Astrocyte (in vitro differentiated cells and primary cell): ENCODE data around the gene OR5K2. TPM values are rescaled to one million over a fixed set of nuclear protein-coding genes. Genes with fewer than 3 reads are reported as not detected.

Experiments used
- DNase-seq: peaks from one replicate; pipeline ENCODE4 v3.0.0-alpha.2; 2010; ENCODE audit warnings: low read depth
- FAIRE-seq: peaks from 2 replicates; lab custom pipeline; 2011; peaks lifted over from hg19 to GRCh38; lab: Jason Lieb, UNC
- H2AFZ ChIP-seq: 2 replicates; pipeline ENCODE4 v1.6.0; 2012; ENCODE audit warnings: low read depth, low read length, inconsistent platforms
- H3K27ac ChIP-seq: 2 replicates; pipeline ENCODE4 v1.5.1; 2011; ENCODE audit warnings: low read depth, low read length, inconsistent platforms
- H3K27me3 ChIP-seq: 2 replicates; pipeline ENCODE4 v1.6.0; 2011; ENCODE audit warnings: low read length, inconsistent platforms; ENCODE audit not compliant: insufficient read depth
- H3K36me3 ChIP-seq: 2 replicates; pipeline ENCODE4 v1.5.1; 2011; ENCODE audit warnings: low read length, inconsistent platforms; ENCODE audit not compliant: insufficient read depth
- H3K4me1 ChIP-seq: 2 replicates; pipeline ENCODE4 v1.5.1; 2011; ENCODE audit warnings: low read length, inconsistent platforms; ENCODE audit not compliant: insufficient read depth
- H3K4me2 ChIP-seq: 2 replicates; pipeline ENCODE4 v1.6.0; 2012; ENCODE audit warnings: low read length, inconsistent platforms
- H3K4me3 ChIP-seq: 2 replicates; pipeline ENCODE4 v1.5.1; 2011; ENCODE audit warnings: low read depth, mild to moderate bottlenecking, low read length, inconsistent platforms; ENCODE audit not compliant: insufficient read depth
- H3K79me2 ChIP-seq: 2 replicates; pipeline ENCODE4 v1.6.0; 2012; ENCODE audit warnings: mild to moderate bottlenecking, low read length, inconsistent platforms; ENCODE audit not compliant: insufficient read depth
- H3K9ac ChIP-seq: 2 replicates; pipeline ENCODE4 v1.6.0; 2012; ENCODE audit warnings: mild to moderate bottlenecking, low read length, inconsistent platforms
- H3K9me3 ChIP-seq: 2 replicates; pipeline ENCODE4 v1.5.1; 2012; ENCODE audit warnings: low read depth, mild to moderate bottlenecking, low read length, inconsistent platforms; ENCODE audit not compliant: insufficient read depth
- H4K20me1 ChIP-seq: 2 replicates; pipeline ENCODE4 v1.6.0; 2012; ENCODE audit warnings: low read length, inconsistent platforms; ENCODE audit not compliant: insufficient read depth
- H3K27ac Mint-ChIP-seq: one replicate; pipeline ENCODE4 v1.8.0; 2021; ENCODE audit warnings: mild to moderate bottlenecking, mixed read lengths; ENCODE audit not compliant: unreplicated experiment
- H3K27me3 Mint-ChIP-seq: one replicate; pipeline ENCODE4 v1.8.0; 2021; ENCODE audit warnings: low read depth, mixed read lengths; ENCODE audit not compliant: unreplicated experiment
- H3K36me3 Mint-ChIP-seq: one replicate; pipeline ENCODE4 v1.8.0; 2021; ENCODE audit warnings: low read depth, mixed read lengths; ENCODE audit not compliant: unreplicated experiment
- H3K4me1 Mint-ChIP-seq: one replicate; pipeline ENCODE4 v1.8.0; 2021; ENCODE audit warnings: low read depth, mixed read lengths; ENCODE audit not compliant: unreplicated experiment
- H3K4me3 Mint-ChIP-seq: one replicate; pipeline ENCODE4 v1.8.0; 2021; ENCODE audit warnings: mild to moderate bottlenecking, moderate library complexity, mixed read lengths; ENCODE audit not compliant: unreplicated experiment
- H3K9me3 Mint-ChIP-seq: one replicate; pipeline ENCODE4 v1.8.0; 2021; ENCODE audit warnings: mild to moderate bottlenecking, mixed read lengths; ENCODE audit not compliant: unreplicated experiment
- CTCF ChIP-seq: IDR thresholded peaks from 2 replicates; pipeline ENCODE4 v1.5.1; 2011; ENCODE audit warnings: low read depth, mild to moderate bottlenecking, inconsistent platforms, low read length, moderate library complexity; ENCODE audit not compliant: insufficient read depth
- EZH2 ChIP-seq: IDR thresholded peaks from 2 replicates; pipeline ENCODE4 v1.6.1; 2012; ENCODE audit warnings: mild to moderate bottlenecking, low read length, inconsistent platforms; ENCODE audit not compliant: insufficient read depth
- total RNA-seq: library from RNA; stranded (reverse); gene quantifications from 2 replicates; pipeline ENCODE4 v1.2.1, GENCODE V29; 2021

OR5K2 gene
- total RNA-seq, 1 donor from 2014 or later, result not detected

- peaks cover 8% of the 10 kb centered on the region for H3K36me3 Mint-ChIP-seq
Observed at GRCh38 chr3:98519351-98519750, 21.9 kb downstream of the OR5K2 start.

DNA sequence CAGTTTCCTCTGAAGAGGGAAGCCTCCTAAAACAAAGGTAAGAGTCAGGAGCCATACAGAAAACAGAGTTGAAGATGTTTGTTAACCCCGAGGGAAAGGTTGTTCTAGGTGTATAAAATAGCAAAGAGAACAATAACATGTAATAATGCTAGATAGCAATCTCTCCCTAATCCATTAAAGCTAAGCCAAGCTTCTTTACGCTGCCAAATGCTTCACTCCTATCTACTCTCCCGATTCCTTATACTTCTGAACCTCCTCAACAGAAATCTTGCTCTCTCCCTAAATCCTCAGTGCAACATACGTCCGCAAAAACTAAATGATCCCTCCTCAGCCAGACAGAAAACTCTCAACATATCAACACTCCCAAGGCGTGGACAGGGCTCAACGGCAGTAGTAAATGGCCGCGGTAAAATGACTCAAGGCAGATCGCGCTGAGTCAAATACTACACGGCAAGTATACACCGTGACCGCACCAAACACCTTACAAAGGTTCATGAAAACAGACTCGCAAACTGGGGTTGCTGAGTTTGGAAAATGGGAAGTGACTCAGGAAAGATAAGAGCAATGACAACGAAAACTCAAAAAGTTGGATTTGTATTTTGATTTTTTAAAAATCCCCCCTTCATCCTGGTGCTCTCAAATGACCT, 24.5 kb downstream of the OR5K2 start:
- H3K9ac ChIP-seq, result peak overlapping the region; percentile 90
- DNase-seq (peak; percentile 68), FAIRE-seq (peak; percentile 69)
- no peaks in the 10 kb centered on the region for H3K9me3 ChIP-seq
- peaks cover 18% of the 10 kb centered on the region for H3K4me1 Mint-ChIP-seq
- H3K36me3 ChIP-seq, result peaks cover 30% of the 10 kb centered on the region
- H2AFZ ChIP-seq, result peak overlapping the region; percentile 70
- H3K79me2 ChIP-seq, result peaks cover 48% of the 10 kb centered on the region
- peak overlapping the region; percentile 64 for H3K27ac Mint-ChIP-seq
- H3K36me3 Mint-ChIP-seq, result peaks cover 8% of the 10 kb centered on the region
- peak overlapping the region; percentile 85 for H3K4me3 ChIP-seq
- peak overlapping the region; percentile 95 for H3K27ac ChIP-seq
- TF ChIP-seq CTCF (no peak), EZH2 (no peak)
- H3K27me3 Mint-ChIP-seq, result no peaks in the 10 kb centered on the region
- H3K27me3 ChIP-seq, result no peaks in the 10 kb centered on the region
- H3K4me1 ChIP-seq, result peaks cover 18% of the 10 kb centered on the region
- H4K20me1 ChIP-seq, result peaks cover 23% of the 10 kb centered on the region
- peak overlapping the region; percentile 93 for H3K4me3 Mint-ChIP-seq
- no peaks in the 10 kb centered on the region for H3K9me3 Mint-ChIP-seq
- peak overlapping the region; percentile 92 for H3K4me2 ChIP-seq

More at GRCh38 chr3:98519351-98519750, 21.9 kb downstream of the OR5K2 start:
- Mint-ChIP-seq H3K9me3 (no peaks in the 10 kb centered on the region), H3K27me3 (no peaks in the 10 kb centered on the region), H3K4me1 (peaks cover 18% of the 10 kb centered on the region), H3K27ac (peak overlapping the region; percentile 82), H3K4me3 (no peak overlapping the region)
- DNase-seq (peak; percentile 20), FAIRE-seq (no peak)
- no peak overlapping the region for H3K4me3 ChIP-seq
- no peak overlapping the region for H2AFZ ChIP-seq
- no peak for TF ChIP-seq EZH2
- TF ChIP-seq CTCF, result no peak
- H3K27ac ChIP-seq, result no peak overlapping the region
- H4K20me1 ChIP-seq, result peaks cover 23% of the 10 kb centered on the region
- H3K9me3 ChIP-seq, result no peaks in the 10 kb centered on the region
- H3K79me2 ChIP-seq, result peaks cover 48% of the 10 kb centered on the region
- H3K36me3 ChIP-seq, result peaks cover 53% of the 10 kb centered on the region
- peaks cover 18% of the 10 kb centered on the region for H3K4me1 ChIP-seq
- no peak overlapping the region for H3K9ac ChIP-seq
- H3K27me3 ChIP-seq, result no peaks in the 10 kb centered on the region
- peak overlapping the region; percentile 19 for H3K4me2 ChIP-seq
